SK-N-MC (cell line): Measurements from ENCODE around the gene SNX3.

Experiments used
- EZH2 ChIP-seq: fragments of 200-600 bp; sonication (generic); IDR thresholded peaks from one replicate; pipeline ENCODE4 v1.6.1; 2017; ENCODE audit warnings: antibody characterized with exemption
- FOXP2 ChIP-seq: optimal IDR thresholded peaks from 2 replicates; pipeline ENCODE3; 2011; ENCODE audit warnings: mild to moderate bottlenecking, moderate library complexity; ENCODE audit not compliant: insufficient read depth; ENCODE audit errors: extremely low read length, control extremely low read depth
- POLR2AphosphoS5 ChIP-seq: IDR thresholded peaks from 2 replicates; pipeline ENCODE4 v1.6.1; 2012; ENCODE audit warnings: mild to moderate bottlenecking, low read depth, low read length, borderline replicate concordance

DNA sequence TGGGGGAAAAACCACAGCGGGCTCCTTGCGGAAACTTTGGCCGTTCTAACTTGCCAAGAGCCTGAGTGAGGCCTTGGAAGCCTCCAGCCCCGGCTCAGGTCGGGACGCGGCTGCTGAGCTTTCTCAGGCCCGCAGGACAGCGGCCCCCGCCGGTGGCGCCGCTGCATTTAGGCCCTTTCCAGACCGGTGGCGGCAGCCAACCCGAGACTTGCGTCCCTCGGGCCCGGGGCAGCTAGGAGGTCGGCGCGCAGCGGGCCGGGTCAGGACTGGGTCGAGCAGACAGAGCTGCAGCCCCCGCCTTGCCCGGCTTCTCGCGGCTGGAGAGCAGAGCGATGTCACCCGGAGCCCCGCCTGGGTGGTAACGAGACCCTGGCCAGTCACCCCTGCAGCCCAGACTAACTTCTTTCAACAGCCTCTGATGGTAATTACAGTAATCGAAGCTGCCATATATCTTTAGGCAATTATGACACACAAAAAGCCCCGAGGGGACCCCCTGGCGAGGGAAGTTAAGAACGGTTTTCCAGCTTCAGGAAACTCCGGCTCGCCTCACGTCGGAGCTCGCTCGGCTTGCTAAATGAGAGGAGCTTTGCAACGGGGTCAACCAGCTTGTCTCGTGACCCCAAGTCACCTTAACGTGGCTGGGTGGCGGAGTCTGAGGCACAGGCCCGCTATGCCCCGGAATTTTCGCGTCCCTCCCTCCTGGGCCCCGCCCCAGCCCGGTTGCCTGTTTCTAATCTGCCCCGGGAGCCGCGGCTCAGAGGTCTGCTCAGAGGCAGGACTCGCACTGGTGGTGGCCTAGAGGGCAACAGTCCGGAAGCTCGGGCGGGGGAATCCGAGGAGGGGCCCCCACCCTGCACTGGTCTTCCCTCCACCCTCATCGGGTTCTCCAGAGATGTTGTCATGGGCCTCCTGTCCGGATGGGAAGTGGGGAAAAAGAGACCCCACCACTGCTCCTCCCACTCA is 92.1 kb downstream of the SNX3 start:
- TF ChIP-seq POLR2AphosphoS5 (peak; percentile 29; the same call in 1 of the 2 replicates), EZH2 (no peak), FOXP2 (no peak)
